ENCODE results near the gene GNLY.

- TF ChIP-seq RFX5 (IDR thresholded peaks at IDR 0.05; ENCODE audit: low read depth, low read length) (no peak), TRIM28 (IDR thresholded peaks at IDR 0.05) (no peak), DIDO1 (tag; IDR thresholded peaks at IDR 0.05; ENCODE audit: low read depth) (no peak), CHD4 (IDR thresholded peaks at IDR 0.05; ENCODE audit: insufficient read depth, insufficient replicate concordance, low read depth, low read length, poor library complexity, severe bottlenecking) (no peak)
Measured at GRCh38 chr2:85682378-85682777, 11.8 kb upstream of the GNLY start.
